Bronchial epithelial cell (primary cell): ENCODE measurements around the gene RNF43. TPM values are rescaled to one million over a fixed set of nuclear protein-coding genes. Genes with fewer than 3 reads are reported as not detected.

Experiments
- DNase-seq: peaks from one replicate; pipeline ENCODE4 v3.0.0-alpha.2; 2010; ENCODE audit warnings: low read depth
- FAIRE-seq: peaks from 2 replicates; lab custom pipeline; 2011; peaks lifted over from hg19 to GRCh38; lab: Jason Lieb, UNC
- H3K27me3 ChIP-seq: 2 replicates; pipeline ENCODE4 v1.5.1; 2011; ENCODE audit warnings: low read length; ENCODE audit not compliant: control insufficient read depth, insufficient read depth
- H3K36me3 ChIP-seq: 2 replicates; pipeline ENCODE4 v1.5.1; 2011; ENCODE audit warnings: low read length; ENCODE audit not compliant: control insufficient read depth, insufficient read depth
- H3K4me3 ChIP-seq: 2 replicates; pipeline ENCODE4 v1.5.1; 2011; ENCODE audit warnings: mild to moderate bottlenecking, low read depth, low read length, control low read depth
- CTCF ChIP-seq: IDR thresholded peaks from 2 replicates; pipeline ENCODE4 v1.5.1; 2011; ENCODE audit warnings: mild to moderate bottlenecking, moderate library complexity, low read length, control low read depth, inconsistent platforms; ENCODE audit not compliant: insufficient read depth, severe bottlenecking
- total RNA-seq: library from RNA; depleted of rRNA; stranded (reverse); fragments of >200 nt; gene quantifications from 2 replicates; pipeline ENCODE4 v1.2.1, GENCODE V29; 2014

The RNF43 gene
- total RNA-seq, 1 donor from 2014 or later = 7.6 TPM

GRCh38 chr17:58416937-58417299 lies 416 bp downstream of the RNF43 start:
- TF ChIP-seq CTCF = no peak
- Histone ChIP-seq H3K4me3 (peak overlapping the region; percentile 45), H3K36me3 (no peaks in the 10 kb centered on the region), H3K27me3 (peaks cover 2% of the 10 kb centered on the region)
- DNase-seq (no peak), FAIRE-seq (no peak)

GRCh38 chr17:58416396-58416795 lies 938 bp downstream of the RNF43 start:
- Histone ChIP-seq H3K27me3 (peaks cover 2% of the 10 kb centered on the region), H3K36me3 (no peaks in the 10 kb centered on the region), H3K4me3 (peak overlapping the region; percentile 45)
- no peak for FAIRE-seq
- DNase-seq = no peak
- no peak for TF ChIP-seq CTCF

GRCh38 chr17:58415371-58416055 lies 1.8 kb downstream of the RNF43 start:
- FAIRE-seq = peak; percentile 36
- TF ChIP-seq CTCF = peak; percentile 6
- peak; percentile 36 for DNase-seq

GRCh38 chr17:58414596-58414997 lies 2.7 kb downstream of the RNF43 start:
- FAIRE-seq = no peak
- no peaks in the 10 kb centered on the region for H3K36me3 ChIP-seq
- TF ChIP-seq CTCF = no peak
- H3K27me3 ChIP-seq = no peaks in the 10 kb centered on the region
- H3K4me3 ChIP-seq = peak overlapping the region; percentile 45
- peak; percentile 52 for DNase-seq

More at GRCh38 chr17:58415371-58416055, 1.8 kb downstream of the RNF43 start:
- Histone ChIP-seq H3K36me3 (no peaks in the 10 kb centered on the region), H3K27me3 (peaks cover 2% of the 10 kb centered on the region), H3K4me3 (peak overlapping the region; percentile 45)

- DNase-seq (peak; percentile 46), FAIRE-seq (no peak)
- peak overlapping the region; percentile 45 for H3K4me3 ChIP-seq
- no peak for TF ChIP-seq CTCF
- no peaks in the 10 kb centered on the region for H3K27me3 ChIP-seq
- no peaks in the 10 kb centered on the region for H3K36me3 ChIP-seq
Observed at GRCh38 chr17:58413684-58414083, 3.6 kb downstream of the RNF43 start.

GRCh38 chr17:58412961-58413586 lies 4.3 kb downstream of the RNF43 start:
- Histone ChIP-seq H3K4me3 (peak overlapping the region; percentile 45), H3K27me3 (no peaks in the 10 kb centered on the region), H3K36me3 (no peaks in the 10 kb centered on the region)
- peak; percentile 63 for DNase-seq
- TF ChIP-seq CTCF = no peak
- FAIRE-seq = no peak
